CD4-positive, CD25-positive, alpha-beta regulatory T cell (primary cell): Measurements from ENCODE around the gene ARHGAP21. TPM values are rescaled to one million over a fixed set of nuclear protein-coding genes. Genes with fewer than 3 reads are reported as not detected.
"Not testable (repeated sequence)": the region's sequence is repeated elsewhere in the genome, so short reads cannot be mapped to it uniquely, and the experiment has no call there.

Experiments
- ATAC-seq, 2 donors: fragments of 150-1000 bp; cut with Tn5 transposase; one replicate each; pipeline ENCODE4 v1.10.0; 2021; ENCODE audit warnings: low read depth in 2 of 2, moderate number of reproducible peaks in 2 of 2, moderate library complexity in 1 of 2
- DNase-seq, 3 donors: peaks; one replicate each; pipeline versions ENCODE4 v3.0.0 to v3.0.0-alpha.2; 2012 to 2022; ENCODE audit warnings: mixed read lengths in 1 of 3
- H3K27ac ChIP-seq: one replicate; pipeline ENCODE4 v1.7.0; 2013; ENCODE audit warnings: mild to moderate bottlenecking, low read length; ENCODE audit not compliant: insufficient read depth, poor library complexity, severe bottlenecking
- H3K27me3 ChIP-seq: one replicate; pipeline ENCODE4 v1.7.0; 2013; ENCODE audit warnings: low read length; ENCODE audit not compliant: control insufficient read depth, insufficient read depth
- H3K36me3 ChIP-seq: one replicate; pipeline ENCODE4 v1.7.0; 2013; ENCODE audit warnings: mild to moderate bottlenecking, low read length, moderate library complexity; ENCODE audit not compliant: control insufficient read depth, insufficient read depth
- H3K4me1 ChIP-seq: 2 replicates; pipeline ENCODE4 v1.7.0; 2013; ENCODE audit warnings: mild to moderate bottlenecking, low read length; ENCODE audit not compliant: insufficient read depth, control insufficient read depth, poor library complexity, severe bottlenecking
- H3K4me3 ChIP-seq: one replicate; pipeline ENCODE4 v1.7.0; 2013; ENCODE audit warnings: low read depth, mild to moderate bottlenecking, low read length, moderate library complexity
- H3K9me3 ChIP-seq, 2 experiments: 1 replicate in 1 of 2; 2 replicates in 1 of 2; pipeline ENCODE4 v1.7.0; 2013; ENCODE audit warnings: low read length in 2 of 2, mild to moderate bottlenecking in 1 of 2, moderate library complexity in 1 of 2; ENCODE audit not compliant: control insufficient read depth in 2 of 2
- H3K27ac Mint-ChIP-seq, 3 donors: one replicate each; pipeline ENCODE4 v1.8.0; 2020 to 2022; ENCODE audit warnings: mild to moderate bottlenecking in 3 of 3, mixed read lengths in 3 of 3, moderate library complexity in 2 of 3
- H3K27me3 Mint-ChIP-seq: one replicate; pipeline ENCODE4 v1.8.0; 2022; ENCODE audit warnings: mild to moderate bottlenecking, mixed read lengths
- H3K36me3 Mint-ChIP-seq: one replicate; pipeline ENCODE4 v1.8.0; 2020; ENCODE audit warnings: mixed read lengths
- H3K4me1 Mint-ChIP-seq, 4 donors: one replicate each; pipeline ENCODE4 v1.8.0; 2020 to 2022; ENCODE audit warnings: mixed read lengths in 4 of 4, mild to moderate bottlenecking in 1 of 4
- H3K4me3 Mint-ChIP-seq, 4 donors: one replicate each; pipeline ENCODE4 v1.8.0; 2020 to 2022; ENCODE audit warnings: mild to moderate bottlenecking in 4 of 4, mixed read lengths in 4 of 4, moderate library complexity in 3 of 4
- H3K9me3 Mint-ChIP-seq, 7 donors: one replicate each; pipeline ENCODE4 v1.8.0; 2020 to 2022; ENCODE audit warnings: mixed read lengths in 7 of 7, mild to moderate bottlenecking in 3 of 7, moderate library complexity in 2 of 7
- polyA plus RNA-seq, 4 donors: library from polyadenylated mRNA; unstranded; fragments of 300-500 nt; fragmentation: Illumina TruSeq; gene quantifications; one replicate each; pipeline ENCODE4 v1.2.3, GENCODE V29; 2021
- total RNA-seq: library from RNA; stranded (reverse); gene quantifications from one replicate; pipeline ENCODE4 v1.2.3, GENCODE V29; 2022

Gene ARHGAP21
- total and polyA plus RNA-seq, 5 donors from 2014 or later = 4.1 to 53.0 (median 8.7) TPM

DNA sequence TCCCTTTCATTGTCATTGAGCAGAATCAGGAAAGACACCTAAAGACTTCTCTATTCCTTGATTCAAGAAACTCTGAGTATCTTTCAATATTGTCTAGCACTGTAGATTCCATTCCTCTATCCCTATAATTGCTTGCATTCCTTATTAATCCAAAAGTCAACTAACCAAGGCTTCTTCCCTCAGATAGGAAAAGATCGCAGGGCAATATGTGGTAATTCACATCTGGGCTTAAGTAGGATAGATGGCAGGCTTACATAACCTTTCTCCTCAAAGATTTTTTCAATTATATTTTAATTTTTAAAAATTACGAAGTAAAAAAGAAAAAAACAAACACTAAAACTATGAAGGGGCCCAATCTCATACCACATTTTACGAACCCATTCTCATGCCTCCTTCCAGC, 7.1 kb upstream of the ARHGAP21 start:
- Histone ChIP-seq H3K9me3 (no peaks in the 10 kb centered on the region), H3K4me1 (no peaks in the 10 kb centered on the region), H3K27me3 (no peaks in the 10 kb centered on the region), H3K27ac (no peak overlapping the region), H3K4me3 (no peak overlapping the region), H3K36me3 (no peaks in the 10 kb centered on the region)
- Mint-ChIP-seq H3K9me3 (no peaks in the 10 kb centered on the region), H3K27me3 (peaks cover 11% of the 10 kb centered on the region), H3K27ac (no peak overlapping the region), H3K36me3 (no peaks in the 10 kb centered on the region), H3K4me1 (peaks cover 0 to 1% (median 0%) of the 10 kb centered on the region in 4 donors), H3K4me3 (no peak overlapping the region)
- no peak for ATAC-seq
- DNase-seq = no peak

DNA sequence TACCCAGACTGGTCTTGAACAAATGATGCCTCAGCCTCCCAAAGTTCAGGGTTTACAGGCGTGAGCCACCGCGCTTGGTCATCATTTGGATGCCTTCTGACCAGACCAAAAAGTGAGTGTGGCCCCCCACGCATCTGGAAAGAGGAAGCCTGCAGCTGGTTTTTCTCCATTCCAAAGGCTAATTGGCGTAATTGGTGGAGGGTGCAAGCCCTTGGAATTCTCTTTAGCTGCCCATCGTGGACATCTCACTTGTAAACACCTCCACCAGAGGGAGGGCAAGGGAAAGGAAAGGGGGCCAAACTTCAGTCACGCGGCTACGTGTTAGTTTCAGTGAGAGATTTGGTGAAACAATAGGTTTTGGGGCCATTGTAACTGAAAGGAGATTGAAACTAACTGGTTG, 4.1 kb upstream of the ARHGAP21 start:
- ATAC-seq = no peak
- no peaks in the 10 kb centered on the region for H3K9me3 ChIP-seq
- H3K4me3 Mint-ChIP-seq = peak overlapping the region in 1 of 4 donors; percentile 21
- peaks cover 0 to 10% (median 2%) of the 10 kb centered on the region in 4 donors for H3K4me1 Mint-ChIP-seq
- H3K27me3 Mint-ChIP-seq = peaks cover 14% of the 10 kb centered on the region
- H3K27ac Mint-ChIP-seq = no peak overlapping the region
- no peaks in the 10 kb centered on the region for H3K9me3 Mint-ChIP-seq
- H3K36me3 Mint-ChIP-seq = no peaks in the 10 kb centered on the region
- no peak for DNase-seq
- H3K27ac ChIP-seq = no peak overlapping the region
- no peaks in the 10 kb centered on the region for H3K27me3 ChIP-seq
- peaks cover 5% of the 10 kb centered on the region for H3K4me1 ChIP-seq
- H3K4me3 ChIP-seq = no peak overlapping the region
- H3K36me3 ChIP-seq = no peaks in the 10 kb centered on the region

DNA sequence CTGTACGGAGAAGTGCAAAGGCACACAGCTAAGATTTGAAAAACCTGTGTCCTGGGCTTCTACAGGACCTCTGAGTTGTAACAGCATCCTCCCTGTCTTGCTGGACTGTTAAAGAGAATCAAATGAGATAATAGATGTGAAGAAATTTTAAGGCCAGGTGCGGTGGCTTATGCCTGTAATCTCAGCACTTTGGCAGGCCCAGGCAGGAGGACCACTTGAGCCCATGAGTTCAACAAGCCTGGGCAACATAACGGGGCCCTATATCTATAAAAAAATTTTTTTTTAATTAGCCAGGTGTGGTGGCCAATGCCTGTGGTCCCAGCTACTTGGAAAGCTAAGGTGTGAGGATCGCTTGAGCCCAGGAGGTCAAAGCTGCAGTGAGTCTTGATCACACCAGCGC, 2.9 kb upstream of the ARHGAP21 start:
- ATAC-seq (no peak), DNase-seq (no peak)
- Histone ChIP-seq H3K4me1 (peaks cover 11% of the 10 kb centered on the region), H3K27ac (no peak overlapping the region), H3K27me3 (no peaks in the 10 kb centered on the region), H3K36me3 (no peaks in the 10 kb centered on the region), H3K9me3 (no peaks in the 10 kb centered on the region), H3K4me3 (no peak overlapping the region)
- H3K27ac Mint-ChIP-seq = peak overlapping the region in 1 of 3 donors; percentile 85
- H3K4me1 Mint-ChIP-seq = peaks cover 0 to 17% (median 6%) of the 10 kb centered on the region in 4 donors
- peaks cover 14% of the 10 kb centered on the region for H3K27me3 Mint-ChIP-seq
- peak overlapping the region in 1 of 4 donors; percentile 10 for H3K4me3 Mint-ChIP-seq
- no peaks in the 10 kb centered on the region for H3K9me3 Mint-ChIP-seq
- no peaks in the 10 kb centered on the region for H3K36me3 Mint-ChIP-seq

DNA sequence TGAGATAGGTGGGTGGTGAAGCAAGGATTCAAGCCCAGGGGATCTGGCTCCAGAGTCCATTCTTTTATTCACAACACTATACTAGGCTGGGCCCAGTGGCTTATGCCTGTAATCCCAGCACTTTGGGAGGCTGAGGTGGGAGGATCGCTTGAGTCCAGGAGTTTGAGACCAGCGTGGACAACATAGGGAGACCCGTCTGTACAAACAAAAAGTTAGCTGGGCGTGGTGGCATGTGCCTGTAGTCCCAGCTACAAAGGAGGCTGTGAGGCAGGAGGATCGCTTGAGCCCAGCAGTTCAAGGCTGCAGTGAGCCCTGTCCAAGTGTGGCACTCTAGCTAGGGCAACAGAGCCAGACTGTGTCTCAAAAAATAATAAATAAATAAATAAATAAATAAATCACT, 2.3 kb upstream of the ARHGAP21 start:
- H3K27ac ChIP-seq, ATAC-seq, H3K27ac Mint-ChIP-seq, H3K9me3 ChIP-seq, H3K36me3 ChIP-seq, H3K4me3 ChIP-seq, H3K9me3 Mint-ChIP-seq, DNase-seq, H3K36me3 Mint-ChIP-seq, H3K27me3 ChIP-seq: not testable (repeated sequence)
- H3K27me3 Mint-ChIP-seq = peaks cover 15% of the 10 kb centered on the region
- peaks cover 17% of the 10 kb centered on the region for H3K4me1 ChIP-seq
- H3K4me1 Mint-ChIP-seq = peaks cover under 1 to 20% (median 9%) of the 10 kb centered on the region in 4 donors
- H3K4me3 Mint-ChIP-seq = peak overlapping the region in 2 of 4 donors; percentile 93 to 99

DNA sequence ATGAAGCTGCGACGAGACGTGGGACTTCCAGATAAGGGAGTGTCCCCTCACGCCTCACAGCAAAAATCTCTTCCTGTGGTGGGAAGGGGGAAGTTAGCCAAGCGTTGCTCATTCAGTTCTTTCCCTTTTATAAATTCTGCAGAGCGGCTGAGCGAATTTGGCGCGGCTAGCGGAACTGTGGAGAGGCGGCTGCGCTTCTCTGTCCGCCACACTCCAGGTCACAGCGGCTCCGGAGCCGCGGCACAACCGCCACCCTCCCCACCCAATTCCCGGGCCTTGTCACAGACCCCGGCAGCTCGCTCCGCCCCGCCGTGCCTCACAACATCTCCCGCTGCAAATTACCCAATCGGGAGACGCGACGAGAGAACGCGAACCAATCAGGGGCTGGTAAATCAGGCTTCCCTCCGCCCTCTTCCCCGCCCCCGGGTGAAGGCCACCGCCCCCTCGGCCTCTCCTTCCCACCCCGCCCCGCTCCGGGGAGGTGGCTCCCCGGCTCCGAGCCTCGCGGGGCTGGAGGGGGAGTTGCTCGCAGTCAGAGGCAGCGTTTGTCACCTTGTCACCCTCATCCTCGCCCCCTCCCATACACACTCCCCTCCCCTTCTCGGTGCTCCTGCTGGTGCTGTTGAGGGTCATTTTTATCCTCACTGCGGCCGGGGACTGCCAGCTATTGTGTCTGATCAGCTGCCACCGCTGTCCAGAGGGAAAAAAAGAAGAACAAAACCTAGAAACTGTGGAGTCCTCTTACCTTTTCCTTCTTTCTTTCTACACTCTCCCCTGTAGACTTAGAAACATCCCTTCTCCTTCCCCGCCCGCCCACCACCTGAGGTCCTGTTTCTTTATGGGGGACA, 918 bp upstream of the ARHGAP21 start:
- DNase-seq (peak; percentile 91 to 96 (median 92)), ATAC-seq (peak; percentile 89 to 94)
- Histone ChIP-seq H3K4me1 (peaks cover 29% of the 10 kb centered on the region), H3K27me3 (no peaks in the 10 kb centered on the region), H3K27ac (peak overlapping the region; percentile 51), H3K4me3 (peak overlapping the region; percentile 89), H3K36me3 (no peaks in the 10 kb centered on the region), H3K9me3 (no peaks in the 10 kb centered on the region)
- Mint-ChIP-seq H3K27me3 (peaks cover 18% of the 10 kb centered on the region), H3K36me3 (no peaks in the 10 kb centered on the region), H3K4me3 (peak overlapping the region; percentile 93 to 99 (median 94)), H3K27ac (peak overlapping the region; percentile 77 to 91 (median 85)), H3K4me1 (peaks cover 6 to 26% (median 18%) of the 10 kb centered on the region in 4 donors), H3K9me3 (no peaks in the 10 kb centered on the region)

DNA sequence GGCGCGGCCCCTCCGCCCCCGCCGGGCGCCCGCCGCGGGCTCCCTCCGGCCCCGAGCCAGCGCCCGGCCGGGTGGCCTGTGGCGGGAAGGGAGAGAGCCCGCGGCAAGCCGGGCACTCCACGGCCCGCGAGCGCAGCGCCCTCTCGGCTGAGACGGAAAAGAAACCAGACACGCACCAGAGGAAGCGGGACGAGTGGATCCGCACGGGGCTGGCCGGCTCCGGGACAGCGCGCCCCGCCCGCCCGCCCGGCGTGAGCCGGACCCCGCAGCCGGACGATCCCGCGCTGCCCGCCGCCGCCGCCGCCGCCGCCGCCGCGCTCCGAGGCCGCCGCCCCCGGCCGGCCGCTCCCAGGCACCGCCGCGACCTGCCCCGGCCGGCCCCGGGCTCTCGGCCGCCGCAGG, 300 bp downstream of the ARHGAP21 start:
- H3K9me3 Mint-ChIP-seq = no peaks in the 10 kb centered on the region
- H3K4me3 Mint-ChIP-seq = peak overlapping the region in 2 of 4 donors; percentile 58 to 99
- H3K4me1 Mint-ChIP-seq = peaks cover 8 to 29% (median 21%) of the 10 kb centered on the region in 4 donors
- peaks cover 16% of the 10 kb centered on the region for H3K27me3 Mint-ChIP-seq
- Histone ChIP-seq H3K9me3 (no peaks in the 10 kb centered on the region), H3K27me3 (no peaks in the 10 kb centered on the region), H3K4me1 (peaks cover 29% of the 10 kb centered on the region), H3K36me3 (no peaks in the 10 kb centered on the region), H3K4me3 (no peak overlapping the region), H3K27ac (no peak overlapping the region)
- ATAC-seq (no peak), DNase-seq (peak in 2 of 3 donors; percentile 10 to 20)
- no peak overlapping the region for H3K27ac Mint-ChIP-seq
- H3K36me3 Mint-ChIP-seq = no peaks in the 10 kb centered on the region

DNA sequence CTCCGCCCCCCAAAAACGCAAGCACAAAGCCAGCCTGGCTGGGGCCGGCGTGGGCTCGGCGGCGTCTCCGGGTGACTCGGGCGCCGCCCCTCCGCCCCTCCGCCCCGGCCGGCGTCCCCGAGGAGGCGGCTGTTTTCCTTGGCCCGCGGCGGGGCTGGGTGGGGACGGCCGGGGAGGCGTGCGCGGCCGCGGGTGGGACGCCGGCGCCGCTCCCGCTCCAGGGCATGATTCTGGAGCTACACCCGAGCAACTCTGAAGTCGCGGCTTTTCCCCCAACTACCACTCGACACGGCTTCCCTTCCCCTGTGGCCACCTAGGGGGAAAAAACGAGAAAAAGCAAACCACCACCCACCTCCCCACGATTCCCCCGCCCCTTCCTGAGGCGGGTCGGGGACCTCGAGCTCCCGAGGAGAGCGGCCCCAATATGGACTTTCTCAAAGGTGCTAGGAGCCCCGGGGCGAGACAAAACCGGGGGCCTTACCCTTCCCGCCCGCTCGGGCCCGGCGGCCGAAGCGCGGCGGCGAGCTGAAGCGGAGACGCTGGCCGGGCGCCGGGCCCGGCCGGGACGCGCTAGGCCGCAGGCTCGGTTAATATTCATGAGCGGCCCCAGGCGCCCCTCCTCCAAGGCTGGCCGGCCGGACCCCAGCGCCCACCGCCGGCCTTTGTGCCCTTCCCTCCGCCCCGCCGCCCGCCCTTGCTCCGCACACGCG, 856 bp downstream of the ARHGAP21 start:
- H3K4me1 ChIP-seq = peaks cover 29% of the 10 kb centered on the region
- H3K27me3 Mint-ChIP-seq = peaks cover 13% of the 10 kb centered on the region
- no peaks in the 10 kb centered on the region for H3K36me3 ChIP-seq
- ATAC-seq (peak in 1 of 2 donors; percentile 5), DNase-seq (peak; percentile 45 to 54 (median 46))
- peak overlapping the region; percentile 77 for H3K4me3 ChIP-seq
- no peaks in the 10 kb centered on the region for H3K27me3 ChIP-seq
- H3K27ac ChIP-seq = peak overlapping the region; percentile 33
- peaks cover 8 to 29% (median 21%) of the 10 kb centered on the region in 4 donors for H3K4me1 Mint-ChIP-seq
- peak overlapping the region; percentile 91 to 94 (median 92) for H3K4me3 Mint-ChIP-seq
- H3K27ac Mint-ChIP-seq = peak overlapping the region; percentile 65 to 79 (median 78)
- H3K9me3 Mint-ChIP-seq = no peaks in the 10 kb centered on the region
- no peaks in the 10 kb centered on the region for H3K36me3 Mint-ChIP-seq
- no peaks in the 10 kb centered on the region for H3K9me3 ChIP-seq
